Measurements from ENCODE around the gene EPHA1. TPM values are rescaled to one million over a fixed set of nuclear protein-coding genes. Genes with fewer than 3 reads are reported as not detected.

Gene EPHA1
- total and polyA plus RNA-seq, 12 donors = 0.12 to 0.73 (median 0.39) TPM; not detected in 9

DNA sequence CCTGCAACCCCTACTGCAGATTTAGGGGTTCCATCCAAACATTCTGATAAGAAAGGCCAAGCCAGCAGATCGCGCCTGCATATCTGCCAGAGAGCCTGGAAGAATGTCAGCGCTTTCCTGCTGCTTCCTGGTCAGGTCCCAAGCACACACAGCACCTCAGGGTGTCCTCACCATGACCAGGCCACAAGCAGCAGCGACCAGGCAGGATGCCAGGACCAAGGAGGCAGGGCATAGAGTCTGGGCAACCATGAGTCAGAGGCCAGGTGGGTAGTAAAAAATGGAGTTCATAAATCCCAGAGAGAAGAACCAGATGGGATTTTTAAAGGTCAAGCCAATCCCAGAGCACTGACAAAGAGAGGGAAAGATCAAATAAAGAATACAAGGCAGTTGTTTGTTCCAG, 40.7 kb downstream of the EPHA1 start:
- Histone ChIP-seq H3K36me3 (no peaks in the 10 kb centered on the region), H3K27me3 (peaks cover 0 to 37% (median 17%) of the 10 kb centered on the region in 7 donors), H3K27ac (no peak overlapping the region), H3K4me3 (no peak overlapping the region), H3K4me1 (peaks cover 0 to 12% (median 0%) of the 10 kb centered on the region in 9 donors), H3K9me3 (no peaks in the 10 kb centered on the region)
- intact Hi-C loops (cut with DNase I) = loop anchor here in 3 of 10 donors (10.0 kb wide), 1 partner anchor 47 kb away; no protein-coding TSS in a partner anchor
- peak in 1 of 8 donors; percentile 26 for ATAC-seq
- 82 to 83% methylated on average over 4 of the region's 4 CpGs for WGBS, 2 donors
- TF ChIP-seq, protein P1, sequence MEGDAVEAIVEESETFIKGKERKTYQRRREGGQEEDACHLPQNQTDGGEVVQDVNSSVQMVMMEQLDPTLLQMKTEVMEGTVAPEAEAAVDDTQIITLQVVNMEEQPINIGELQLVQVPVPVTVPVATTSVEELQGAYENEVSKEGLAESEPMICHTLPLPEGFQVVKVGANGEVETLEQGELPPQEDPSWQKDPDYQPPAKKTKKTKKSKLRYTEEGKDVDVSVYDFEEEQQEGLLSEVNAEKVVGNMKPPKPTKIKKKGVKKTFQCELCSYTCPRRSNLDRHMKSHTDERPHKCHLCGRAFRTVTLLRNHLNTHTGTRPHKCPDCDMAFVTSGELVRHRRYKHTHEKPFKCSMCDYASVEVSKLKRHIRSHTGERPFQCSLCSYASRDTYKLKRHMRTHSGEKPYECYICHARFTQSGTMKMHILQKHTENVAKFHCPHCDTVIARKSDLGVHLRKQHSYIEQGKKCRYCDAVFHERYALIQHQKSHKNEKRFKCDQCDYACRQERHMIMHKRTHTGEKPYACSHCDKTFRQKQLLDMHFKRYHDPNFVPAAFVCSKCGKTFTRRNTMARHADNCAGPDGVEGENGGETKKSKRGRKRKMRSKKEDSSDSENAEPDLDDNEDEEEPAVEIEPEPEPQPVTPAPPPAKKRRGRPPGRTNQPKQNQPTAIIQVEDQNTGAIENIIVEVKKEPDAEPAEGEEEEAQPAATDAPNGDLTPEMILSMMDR (IDR thresholded peaks at IDR 0.05) = no peak
- DNase-seq = no peak

DNA sequence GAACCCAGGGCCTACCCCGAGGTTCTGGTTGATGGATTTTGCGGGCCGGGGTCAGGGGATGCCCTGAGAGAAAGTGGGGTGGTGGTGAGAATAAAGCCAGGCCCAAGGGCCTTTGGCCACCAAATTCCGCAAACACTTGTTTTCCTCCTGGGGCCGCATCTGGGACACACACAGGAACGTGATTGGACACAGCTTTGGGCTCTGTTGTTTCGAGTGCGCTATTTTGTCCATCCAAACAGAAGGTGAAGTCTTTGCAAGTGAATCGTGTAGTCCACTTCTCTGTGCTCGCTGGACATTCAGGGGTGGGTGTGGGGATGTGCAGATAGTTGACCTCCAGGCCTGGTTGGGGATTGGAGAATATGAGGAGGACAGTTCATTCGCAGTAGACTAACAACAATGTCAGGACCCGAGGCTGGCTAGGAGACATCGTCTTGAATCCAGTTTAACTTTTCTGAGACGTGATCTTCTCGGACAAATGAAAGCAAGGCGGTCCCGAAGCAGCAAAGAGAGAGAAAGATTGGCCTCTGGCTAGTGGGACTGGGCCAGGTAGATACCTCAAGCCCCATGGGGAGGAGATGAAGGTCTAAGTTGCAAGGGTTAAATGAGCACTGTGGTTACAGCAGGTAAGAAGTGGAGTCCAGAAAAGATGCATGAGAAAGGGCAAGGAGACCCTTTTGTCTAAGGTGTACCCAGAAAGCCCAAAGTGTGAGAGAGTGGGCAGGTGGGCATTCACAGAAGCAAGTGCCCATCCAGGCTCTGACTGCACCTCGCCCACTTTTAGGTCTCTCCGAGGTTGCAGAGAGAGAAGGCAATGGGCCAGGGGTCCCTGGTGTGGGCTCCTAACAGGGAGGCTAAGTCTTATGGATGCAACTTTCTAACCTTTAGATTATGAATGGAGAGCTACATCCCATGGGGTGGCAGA, 45.4 kb downstream of the EPHA1 start:
- Histone ChIP-seq H3K4me1 (peaks cover 0 to 14% (median 8%) of the 10 kb centered on the region in 9 donors), H3K9me3 (no peaks in the 10 kb centered on the region), H3K36me3 (no peaks in the 10 kb centered on the region), H3K4me3 (peak overlapping the region in 9 of 10 donors; percentile 35 to 68 (median 55)), H3K27ac (no peak overlapping the region), H3K27me3 (peaks cover 6 to 75% (median 54%) of the 10 kb centered on the region in 7 donors)
- intact Hi-C loops (cut with DNase I) = loop anchor here in 3 of 10 donors (10.0 kb wide), 1 partner anchor 52 kb away; no protein-coding TSS in a partner anchor
- ATAC-seq (no peak), DNase-seq (no peak)
- TF ChIP-seq, protein P1 (IDR thresholded peaks at IDR 0.05) = no peak
- 36 to 39% methylated on average over 19 of the region's 19 CpGs for WGBS, 2 donors

DNA sequence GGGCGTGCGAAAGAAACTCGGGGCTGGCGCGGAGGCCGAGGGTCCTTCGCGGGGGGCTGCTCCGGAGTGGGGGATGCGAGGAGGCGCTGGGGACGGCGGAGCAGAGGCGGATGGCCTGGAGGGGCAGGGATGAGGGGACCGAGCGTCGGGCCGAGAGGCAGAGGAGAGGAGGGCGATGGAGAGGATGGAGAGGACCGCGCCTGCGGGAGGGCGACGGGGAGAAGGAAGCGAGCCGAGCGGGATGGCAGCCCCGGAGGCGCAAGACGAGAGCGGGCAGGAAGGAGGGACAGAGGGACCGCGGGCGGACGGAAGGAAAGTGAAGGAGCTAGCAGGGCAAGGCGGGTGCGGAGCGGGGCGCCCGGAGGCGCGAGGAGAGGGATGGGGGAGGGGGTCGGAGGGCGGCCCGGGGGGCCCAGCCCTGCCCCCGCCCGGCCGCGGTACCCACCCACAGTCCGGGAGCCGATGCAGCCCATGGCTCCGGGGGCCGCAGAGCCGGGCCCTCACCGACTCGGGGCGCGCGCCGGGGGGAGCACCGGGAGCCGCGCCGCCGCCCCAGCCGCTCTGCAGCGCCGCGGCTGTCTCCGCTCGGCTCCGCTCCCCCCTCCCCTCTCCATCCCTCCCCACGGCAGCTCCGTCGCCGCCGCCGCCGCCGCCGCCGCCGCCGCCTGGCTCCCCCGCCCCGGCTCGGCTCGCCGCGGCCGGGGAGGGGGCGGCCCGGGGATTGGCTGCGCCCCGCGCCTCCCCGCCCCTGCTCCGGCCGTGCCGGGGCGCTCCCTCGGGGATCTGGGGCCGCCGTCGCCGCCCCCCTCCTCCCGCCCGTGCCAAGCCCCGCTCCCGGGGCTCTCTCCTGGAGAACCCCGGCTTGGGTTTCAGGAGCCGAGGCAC, 46.3 kb downstream of the EPHA1 start, which contains the start of gene FAM131B:
FAM131B (minus strand) TSS at position 583 of the 885 bp plus-strand sequence; CDS start at position 473, 110 bp downstream.
- no peak for DNase-seq
- 1% methylated on average over 48 to 100 of the region's 112 CpGs for WGBS, 2 donors
- TF ChIP-seq, protein P1 (IDR thresholded peaks at IDR 0.05) = no peak
- Histone ChIP-seq H3K4me3 (peak within 1 kb of the TSS; percentile 47 to 68 (median 54)), H3K27me3 (peaks cover 6 to 75% (median 54%) of the 10 kb centered on the region in 7 donors), H3K36me3 (no peaks in the 10 kb centered on the region), H3K4me1 (peaks cover 0 to 14% (median 8%) of the 10 kb centered on the region in 9 donors), H3K27ac (no peak within 1 kb of the TSS), H3K9me3 (no peaks in the 10 kb centered on the region)
- peak in 7 of 8 donors; percentile 20 to 57 (median 34) for ATAC-seq
- intact Hi-C loops (cut with DNase I) = loop anchor here in 3 of 10 donors (10.0 kb wide), 1 partner anchor 52 kb away; no protein-coding TSS in a partner anchor

Data from heart right ventricle (tissue), 16 donors.